Hepatocyte (in vitro differentiated cells): ENCODE data around the gene ZFPM1. TPM values are rescaled to one million over a fixed set of nuclear protein-coding genes. Genes with fewer than 3 reads are reported as not detected.

Experiments used
- DNase-seq: peaks from one replicate; pipeline ENCODE4 v3.0.0-alpha.2; 2016; ENCODE audit warnings: low spot score
- H2AFZ ChIP-seq: fragments of 200-600 bp; sonication (generic); 2 replicates; pipeline ENCODE4 v1.6.0; 2016; ENCODE audit warnings: antibody characterized with exemption, mild to moderate bottlenecking
- H3K27ac ChIP-seq: fragments of 200-600 bp; sonication (generic); 2 replicates; pipeline ENCODE4 v1.5.1; 2016; ENCODE audit warnings: mild to moderate bottlenecking
- H3K27me3 ChIP-seq: fragments of 200-600 bp; sonication (generic); 2 replicates; pipeline ENCODE4 v1.6.1; 2016
- H3K36me3 ChIP-seq: fragments of 200-600 bp; sonication (generic); replicated peaks from 2 replicates; pipeline ENCODE4 v1.5.1; 2016; ENCODE audit warnings: low read depth; ENCODE audit not compliant: insufficient read depth
- H3K4me1 ChIP-seq: fragments of 200-600 bp; sonication (generic); 2 replicates; pipeline ENCODE4 v1.5.1; 2016; ENCODE audit warnings: mild to moderate bottlenecking, moderate library complexity; ENCODE audit not compliant: insufficient read depth
- H3K4me2 ChIP-seq: fragments of 200-600 bp; sonication (generic); 2 replicates; pipeline ENCODE4 v1.6.0; 2016
- H3K4me3 ChIP-seq: fragments of 200-600 bp; sonication (generic); 2 replicates; pipeline ENCODE4 v1.5.1; 2016; ENCODE audit warnings: mild to moderate bottlenecking
- H3K79me2 ChIP-seq: fragments of 200-600 bp; sonication (generic); 2 replicates; pipeline ENCODE4 v1.6.0; 2017; ENCODE audit warnings: mild to moderate bottlenecking
- H3K9me2 ChIP-seq: fragments of 200-600 bp; sonication (generic); replicated peaks from 2 replicates; pipeline ENCODE4 v1.6.0; 2017; ENCODE audit warnings: mild to moderate bottlenecking; ENCODE audit not compliant: insufficient read depth
- H3K9me3 ChIP-seq: fragments of 200-600 bp; sonication (generic); 2 replicates; pipeline ENCODE4 v1.5.1; 2016; ENCODE audit warnings: low read depth, mild to moderate bottlenecking
- H4K20me1 ChIP-seq: fragments of 200-600 bp; sonication (generic); 2 replicates; pipeline ENCODE4 v1.6.0; 2016; ENCODE audit warnings: mild to moderate bottlenecking; ENCODE audit not compliant: insufficient read depth, poor library complexity, severe bottlenecking
- EZH2 ChIP-seq: fragments of 200-600 bp; sonication (generic); IDR thresholded peaks from 2 replicates; pipeline ENCODE4 v1.6.1; 2016; ENCODE audit warnings: antibody characterized with exemption, mild to moderate bottlenecking, borderline replicate concordance
- EZH2phosphoT487 ChIP-seq: fragments of 200-600 bp; sonication (generic); IDR thresholded peaks from one replicate; pipeline ENCODE4 v1.6.1; 2018; ENCODE audit warnings: antibody characterized with exemption, mild to moderate bottlenecking, low read depth, moderate library complexity; ENCODE audit not compliant: unreplicated experiment, severe bottlenecking
- WGBS: methylation state at CpG from one replicate; pipeline ENCODE4 v1.1.6; 2016; ENCODE audit warnings: low lambda C conversion rate; ENCODE audit errors: missing lambda C conversion rate; 5-methylcytosine and 5-hydroxymethylcytosine counted together
- polyA plus RNA-seq: library from polyadenylated mRNA; unstranded; fragments of >200 nt; fragmentation: Nextera tagmentation; extraction: Ambion mirVana; gene quantifications from 2 replicates; pipeline ENCODE4 v1.2.1, GENCODE V29; 2016
- total RNA-seq: library from RNA; depleted of rRNA; stranded (reverse); fragments of >200 nt; gene quantifications from 2 replicates; pipeline ENCODE4 v1.2.3, GENCODE V29; 2014
- TF ChIP-seq, protein P1 (sequence below): fragments of 200-600 bp; sonication (generic); IDR thresholded peaks from 2 replicates; pipeline ENCODE4 v1.5.1; 2016; ENCODE audit warnings: antibody characterized with exemption, mild to moderate bottlenecking; ENCODE audit not compliant: poor library complexity

The ZFPM1 gene
- total and polyA plus RNA-seq, 2 experiments from 2014 or later = 4.1 to 11.9 TPM

DNA sequence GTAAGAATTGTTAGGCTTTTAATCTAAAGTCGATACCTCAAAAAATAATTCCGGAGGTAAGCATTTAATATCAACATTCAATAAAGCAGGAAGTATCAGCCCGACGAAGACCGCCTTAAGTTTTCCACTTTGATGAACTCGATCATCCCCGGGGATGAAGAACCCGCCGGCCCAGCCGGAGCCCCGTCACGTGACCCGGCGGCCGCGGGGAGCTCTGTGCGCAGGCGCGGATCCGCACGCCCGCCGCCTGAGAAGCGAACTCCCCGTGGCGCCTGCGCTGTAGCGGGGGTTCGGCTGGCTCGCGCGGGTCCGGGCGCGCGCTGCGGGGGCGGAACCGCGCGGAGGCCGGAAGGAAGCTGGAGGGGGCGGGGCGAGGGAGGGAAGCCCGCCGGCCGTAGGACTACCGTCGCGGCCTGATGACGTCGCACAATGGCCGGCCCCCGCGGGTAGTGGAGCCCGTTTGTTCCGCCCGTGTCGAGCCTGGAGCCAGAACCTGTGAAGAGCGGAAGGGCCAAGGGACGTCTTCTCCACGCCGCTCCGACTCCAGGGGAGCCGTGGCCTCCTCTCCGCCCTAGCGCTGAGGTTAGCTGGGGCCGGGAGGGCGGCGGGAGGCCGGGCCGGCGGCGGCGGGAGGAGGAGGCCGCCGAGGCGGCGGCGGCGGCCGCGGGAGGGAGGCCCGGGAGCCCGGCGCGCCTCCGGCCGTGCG, 117.1 kb downstream of the ZFPM1 start, which contains the start of gene ZC3H18:
Gene ZC3H18, plus strand, starts transcription at position 419 of the 706 bp plus-strand sequence. CDS start 6,721 bp downstream, outside the sequence.
- Histone ChIP-seq H3K4me3 (peak within 1 kb of the TSS; percentile 84), H3K9me2 (no peaks in the 10 kb centered on the region), H3K27ac (peak within 1 kb of the TSS; percentile 85), H3K9me3 (no peaks in the 10 kb centered on the region), H3K79me2 (peaks cover 48% of the 10 kb centered on the region), H2AFZ (peak within 1 kb of the TSS; percentile 87), H3K4me1 (peaks cover 12% of the 10 kb centered on the region), H3K36me3 (no peaks in the 10 kb centered on the region), H3K4me2 (peak within 1 kb of the TSS; percentile 98), H4K20me1 (peaks cover 14% of the 10 kb centered on the region), H3K27me3 (no peaks in the 10 kb centered on the region)
- TF ChIP-seq EZH2phosphoT487 (no peak), EZH2 (no peak)
- TF ChIP-seq, protein P1, sequence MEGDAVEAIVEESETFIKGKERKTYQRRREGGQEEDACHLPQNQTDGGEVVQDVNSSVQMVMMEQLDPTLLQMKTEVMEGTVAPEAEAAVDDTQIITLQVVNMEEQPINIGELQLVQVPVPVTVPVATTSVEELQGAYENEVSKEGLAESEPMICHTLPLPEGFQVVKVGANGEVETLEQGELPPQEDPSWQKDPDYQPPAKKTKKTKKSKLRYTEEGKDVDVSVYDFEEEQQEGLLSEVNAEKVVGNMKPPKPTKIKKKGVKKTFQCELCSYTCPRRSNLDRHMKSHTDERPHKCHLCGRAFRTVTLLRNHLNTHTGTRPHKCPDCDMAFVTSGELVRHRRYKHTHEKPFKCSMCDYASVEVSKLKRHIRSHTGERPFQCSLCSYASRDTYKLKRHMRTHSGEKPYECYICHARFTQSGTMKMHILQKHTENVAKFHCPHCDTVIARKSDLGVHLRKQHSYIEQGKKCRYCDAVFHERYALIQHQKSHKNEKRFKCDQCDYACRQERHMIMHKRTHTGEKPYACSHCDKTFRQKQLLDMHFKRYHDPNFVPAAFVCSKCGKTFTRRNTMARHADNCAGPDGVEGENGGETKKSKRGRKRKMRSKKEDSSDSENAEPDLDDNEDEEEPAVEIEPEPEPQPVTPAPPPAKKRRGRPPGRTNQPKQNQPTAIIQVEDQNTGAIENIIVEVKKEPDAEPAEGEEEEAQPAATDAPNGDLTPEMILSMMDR = no peak
- DNase-seq = peak; percentile 100
- under 1% methylated on average over 46 of the region's 90 CpGs for WGBS

DNA sequence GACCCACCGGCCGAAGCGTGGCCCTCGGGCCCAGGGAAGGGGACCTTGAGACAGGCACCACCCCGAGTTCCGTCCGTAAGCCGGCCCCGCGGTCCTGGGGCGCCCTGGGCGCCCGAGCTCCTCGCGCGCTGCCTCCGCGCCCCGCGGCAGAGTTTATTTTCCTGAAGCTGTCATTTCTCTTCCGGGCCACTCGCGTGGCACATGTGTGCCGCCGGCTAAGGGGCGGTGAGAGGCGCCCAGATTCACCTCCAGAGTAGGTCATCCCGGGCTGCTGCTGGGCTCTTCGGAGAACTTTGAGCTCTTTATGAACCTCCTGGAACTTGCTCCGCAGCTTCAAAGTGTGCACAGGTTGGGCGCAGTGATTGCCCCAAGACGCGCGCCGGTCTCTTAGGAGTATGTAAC, 117.6 kb downstream of the ZFPM1 start:
- H2AFZ ChIP-seq = peak overlapping the region; percentile 22
- no peaks in the 10 kb centered on the region for H3K27me3 ChIP-seq
- H4K20me1 ChIP-seq = peaks cover 14% of the 10 kb centered on the region
- peak; percentile 55 for DNase-seq
- no peaks in the 10 kb centered on the region for H3K9me2 ChIP-seq
- peak overlapping the region; percentile 85 for H3K27ac ChIP-seq
- peaks cover 12% of the 10 kb centered on the region for H3K4me1 ChIP-seq
- H3K79me2 ChIP-seq = peaks cover 53% of the 10 kb centered on the region
- under 1% methylated on average over 30 of the region's 35 CpGs for WGBS
- H3K9me3 ChIP-seq = no peaks in the 10 kb centered on the region
- peak overlapping the region; percentile 84 for H3K4me3 ChIP-seq
- no peaks in the 10 kb centered on the region for H3K36me3 ChIP-seq
- TF ChIP-seq EZH2 = no peak
- TF ChIP-seq, protein P1 = no peak
- TF ChIP-seq EZH2phosphoT487 = no peak
- H3K4me2 ChIP-seq = peak overlapping the region; percentile 98

DNA sequence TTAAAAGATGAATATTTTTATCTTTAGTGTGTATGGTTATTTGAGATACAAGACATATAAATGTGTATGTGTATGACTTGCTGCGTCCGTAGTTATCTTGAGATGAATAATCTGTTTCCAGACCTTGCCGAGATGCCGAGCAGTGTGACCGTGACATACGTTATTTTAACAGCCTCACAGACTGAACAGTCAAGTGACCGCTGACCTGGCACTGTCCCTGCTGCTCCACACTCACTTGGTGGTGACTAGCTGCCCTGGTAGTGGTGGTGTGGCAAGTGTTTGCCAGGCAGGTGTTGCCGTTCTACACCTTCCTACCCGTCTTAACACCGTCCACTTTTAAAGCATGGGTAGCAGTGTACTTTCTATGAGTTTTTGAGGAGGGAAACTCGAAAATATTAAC, 122.2 kb downstream of the ZFPM1 start:
- Histone ChIP-seq H3K27me3 (no peaks in the 10 kb centered on the region), H3K4me3 (no peak overlapping the region), H3K4me1 (peaks cover 7% of the 10 kb centered on the region), H3K27ac (no peak overlapping the region), H2AFZ (no peak overlapping the region), H3K9me2 (no peaks in the 10 kb centered on the region), H4K20me1 (peaks cover 42% of the 10 kb centered on the region), H3K9me3 (no peaks in the 10 kb centered on the region), H3K79me2 (peaks cover 89% of the 10 kb centered on the region), H3K4me2 (no peak overlapping the region), H3K36me3 (no peaks in the 10 kb centered on the region)
- TF ChIP-seq, protein P1 = no peak
- TF ChIP-seq EZH2 (no peak), EZH2phosphoT487 (no peak)
- 98% methylated on average over 11 of the region's 11 CpGs for WGBS
- no peak for DNase-seq
